Measurements from ENCODE around the gene RSRC1. TPM values are rescaled to one million over a fixed set of nuclear protein-coding genes. Genes with fewer than 3 reads are reported as not detected.

Gene RSRC1
- total RNA-seq, 1 donor from 2014 or later, result 28.5 TPM

DNA sequence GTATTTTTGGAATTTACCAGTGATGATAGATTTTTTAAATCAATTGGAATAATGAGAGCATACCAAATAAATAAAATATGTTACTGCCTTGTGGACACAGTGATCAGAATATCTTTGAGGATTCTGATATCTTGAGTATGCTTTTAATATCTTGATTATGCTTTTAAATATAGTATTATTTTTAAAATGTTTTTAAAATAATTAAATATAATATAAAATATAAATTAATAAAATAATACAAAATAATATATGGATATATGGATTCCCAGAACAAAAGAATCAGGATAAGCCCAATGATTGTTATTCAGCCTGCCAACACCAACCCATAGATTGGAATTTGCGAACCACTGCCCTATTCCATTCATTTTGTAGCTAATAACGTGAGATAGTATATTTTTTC is 369.2 kb downstream of the RSRC1 start:
- no peaks in the 10 kb centered on the region for H3K4me1 ChIP-seq (ENCODE audit: insufficient read depth, low read length)
- H3K9me3 ChIP-seq (ENCODE audit: insufficient read depth, low read depth, low read length), result no peaks in the 10 kb centered on the region
- no peak overlapping the region for H3K4me3 ChIP-seq (ENCODE audit: insufficient read depth, low read depth, low read length)
- no peaks in the 10 kb centered on the region for H3K27me3 ChIP-seq (ENCODE audit: insufficient read depth, low read length)
- H3K27ac ChIP-seq (ENCODE audit: low read depth, low read length), result no peak overlapping the region
- no peak overlapping the region for H2AFZ ChIP-seq (ENCODE audit: low read depth, low read length)
- H3K4me1 Mint-ChIP-seq (ENCODE audit: low read depth, unreplicated experiment), result no peaks in the 10 kb centered on the region
- H4K20me1 ChIP-seq (ENCODE audit: insufficient read depth, low read length), result no peaks in the 10 kb centered on the region
- no peak for FAIRE-seq
- TF ChIP-seq, protein P1, sequence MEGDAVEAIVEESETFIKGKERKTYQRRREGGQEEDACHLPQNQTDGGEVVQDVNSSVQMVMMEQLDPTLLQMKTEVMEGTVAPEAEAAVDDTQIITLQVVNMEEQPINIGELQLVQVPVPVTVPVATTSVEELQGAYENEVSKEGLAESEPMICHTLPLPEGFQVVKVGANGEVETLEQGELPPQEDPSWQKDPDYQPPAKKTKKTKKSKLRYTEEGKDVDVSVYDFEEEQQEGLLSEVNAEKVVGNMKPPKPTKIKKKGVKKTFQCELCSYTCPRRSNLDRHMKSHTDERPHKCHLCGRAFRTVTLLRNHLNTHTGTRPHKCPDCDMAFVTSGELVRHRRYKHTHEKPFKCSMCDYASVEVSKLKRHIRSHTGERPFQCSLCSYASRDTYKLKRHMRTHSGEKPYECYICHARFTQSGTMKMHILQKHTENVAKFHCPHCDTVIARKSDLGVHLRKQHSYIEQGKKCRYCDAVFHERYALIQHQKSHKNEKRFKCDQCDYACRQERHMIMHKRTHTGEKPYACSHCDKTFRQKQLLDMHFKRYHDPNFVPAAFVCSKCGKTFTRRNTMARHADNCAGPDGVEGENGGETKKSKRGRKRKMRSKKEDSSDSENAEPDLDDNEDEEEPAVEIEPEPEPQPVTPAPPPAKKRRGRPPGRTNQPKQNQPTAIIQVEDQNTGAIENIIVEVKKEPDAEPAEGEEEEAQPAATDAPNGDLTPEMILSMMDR (IDR thresholded peaks at IDR 0.05; ENCODE audit: insufficient read depth, low read depth, low read length), result no peak
- no peak for TF ChIP-seq EZH2 (IDR thresholded peaks at IDR 0.05; ENCODE audit: insufficient read depth, low read length)
- H3K36me3 ChIP-seq (ENCODE audit: insufficient read depth, low read length), result no peaks in the 10 kb centered on the region
- H3K9ac ChIP-seq (ENCODE audit: low read length), result no peak overlapping the region
- DNase-seq (ENCODE audit: low read depth), result no peak
- no peaks in the 10 kb centered on the region for H3K9me3 Mint-ChIP-seq (ENCODE audit: unreplicated experiment)
- H3K79me2 ChIP-seq (ENCODE audit: insufficient read depth, low read length), result no peaks in the 10 kb centered on the region
- H3K27me3 Mint-ChIP-seq (ENCODE audit: low read depth, unreplicated experiment), result no peaks in the 10 kb centered on the region
- H3K36me3 Mint-ChIP-seq (ENCODE audit: low read depth, unreplicated experiment), result no peaks in the 10 kb centered on the region
- no peak overlapping the region for H3K4me2 ChIP-seq (ENCODE audit: low read length)
- no peak overlapping the region for H3K27ac Mint-ChIP-seq (ENCODE audit: unreplicated experiment)
- H3K4me3 Mint-ChIP-seq (ENCODE audit: unreplicated experiment), result no peak overlapping the region

DNA sequence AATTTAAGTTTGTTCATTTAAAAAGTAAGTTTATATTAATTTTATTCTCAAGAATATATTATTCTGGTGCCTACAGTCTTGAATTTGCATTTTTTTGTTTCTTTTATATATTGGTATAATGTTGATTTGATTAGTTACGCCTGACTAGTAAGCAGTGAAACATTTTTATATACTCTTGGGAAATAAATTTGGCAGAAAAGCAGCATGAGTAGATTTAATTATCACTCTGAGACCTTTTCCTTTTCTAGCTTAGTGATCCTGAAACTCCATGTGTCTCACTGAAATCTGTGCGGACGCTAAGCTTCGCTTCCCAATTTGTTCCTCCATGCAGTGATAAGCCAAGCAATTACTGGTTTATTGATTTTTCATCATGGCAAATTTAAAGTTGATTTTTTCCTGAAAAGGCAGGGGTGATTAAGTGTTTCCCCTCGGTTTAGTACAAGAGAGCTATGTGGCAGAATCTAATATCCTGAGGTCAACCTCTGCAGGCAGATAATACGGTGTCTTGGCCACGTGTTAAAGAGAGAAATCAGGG is 373.9 kb downstream of the RSRC1 start:
- no peaks in the 10 kb centered on the region for H3K79me2 ChIP-seq (ENCODE audit: insufficient read depth, low read length)
- no peaks in the 10 kb centered on the region for H3K9me3 ChIP-seq (ENCODE audit: insufficient read depth, low read depth, low read length)
- H3K27ac Mint-ChIP-seq (ENCODE audit: unreplicated experiment), result no peak overlapping the region
- H3K27me3 Mint-ChIP-seq (ENCODE audit: low read depth, unreplicated experiment), result no peaks in the 10 kb centered on the region
- TF ChIP-seq EZH2 (IDR thresholded peaks at IDR 0.05; ENCODE audit: insufficient read depth, low read length), result no peak
- TF ChIP-seq, protein P1 (IDR thresholded peaks at IDR 0.05; ENCODE audit: insufficient read depth, low read depth, low read length), result no peak
- H3K27me3 ChIP-seq (ENCODE audit: insufficient read depth, low read length), result no peaks in the 10 kb centered on the region
- no peaks in the 10 kb centered on the region for H3K4me1 ChIP-seq (ENCODE audit: insufficient read depth, low read length)
- no peak overlapping the region for H3K4me3 Mint-ChIP-seq (ENCODE audit: unreplicated experiment)
- H3K36me3 Mint-ChIP-seq (ENCODE audit: low read depth, unreplicated experiment), result no peaks in the 10 kb centered on the region
- DNase-seq (ENCODE audit: low read depth) (no peak), FAIRE-seq (no peak)
- no peak overlapping the region for H2AFZ ChIP-seq (ENCODE audit: low read depth, low read length)
- H3K4me3 ChIP-seq (ENCODE audit: insufficient read depth, low read depth, low read length), result no peak overlapping the region
- H3K27ac ChIP-seq (ENCODE audit: low read depth, low read length), result no peak overlapping the region
- no peaks in the 10 kb centered on the region for H4K20me1 ChIP-seq (ENCODE audit: insufficient read depth, low read length)
- H3K36me3 ChIP-seq (ENCODE audit: insufficient read depth, low read length), result no peaks in the 10 kb centered on the region
- no peaks in the 10 kb centered on the region for H3K9me3 Mint-ChIP-seq (ENCODE audit: unreplicated experiment)
- H3K9ac ChIP-seq (ENCODE audit: low read length), result no peak overlapping the region
- H3K4me2 ChIP-seq (ENCODE audit: low read length), result no peak overlapping the region
- H3K4me1 Mint-ChIP-seq (ENCODE audit: low read depth, unreplicated experiment), result peaks cover 4% of the 10 kb centered on the region

DNA sequence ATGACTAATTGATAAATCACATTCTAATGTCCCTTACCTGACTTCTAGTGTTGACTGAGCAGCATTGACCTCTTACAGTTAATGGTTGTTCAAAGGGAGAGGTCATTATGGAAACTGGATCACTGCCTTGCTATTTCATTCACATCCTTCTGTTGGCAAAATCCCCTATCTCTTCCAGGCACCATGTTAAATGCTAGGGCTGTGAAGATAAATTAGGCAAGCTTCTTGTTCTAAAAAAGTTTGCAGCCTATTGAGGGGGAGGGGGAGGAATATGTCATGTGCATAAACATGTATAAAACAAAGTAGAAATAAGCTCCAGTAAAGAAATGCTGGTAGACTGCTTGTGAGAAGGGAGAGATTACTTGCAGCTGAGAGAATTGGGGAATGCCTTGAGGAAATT is 376.3 kb downstream of the RSRC1 start:
- Histone ChIP-seq H3K9ac (ENCODE audit: low read length) (no peak overlapping the region), H3K79me2 (ENCODE audit: insufficient read depth, low read length) (no peaks in the 10 kb centered on the region), H3K27me3 (ENCODE audit: insufficient read depth, low read length) (no peaks in the 10 kb centered on the region), H4K20me1 (ENCODE audit: insufficient read depth, low read length) (no peaks in the 10 kb centered on the region), H3K36me3 (ENCODE audit: insufficient read depth, low read length) (no peaks in the 10 kb centered on the region), H3K9me3 (ENCODE audit: insufficient read depth, low read depth, low read length) (no peaks in the 10 kb centered on the region), H3K4me3 (ENCODE audit: insufficient read depth, low read depth, low read length) (no peak overlapping the region), H3K27ac (ENCODE audit: low read depth, low read length) (no peak overlapping the region), H3K4me1 (ENCODE audit: insufficient read depth, low read length) (no peaks in the 10 kb centered on the region), H3K4me2 (ENCODE audit: low read length) (no peak overlapping the region), H2AFZ (ENCODE audit: low read depth, low read length) (no peak overlapping the region)
- TF ChIP-seq, protein P1 (IDR thresholded peaks at IDR 0.05; ENCODE audit: insufficient read depth, low read depth, low read length), result no peak
- TF ChIP-seq EZH2 (IDR thresholded peaks at IDR 0.05; ENCODE audit: insufficient read depth, low read length), result no peak
- peaks cover 4% of the 10 kb centered on the region for H3K4me1 Mint-ChIP-seq (ENCODE audit: low read depth, unreplicated experiment)
- no peaks in the 10 kb centered on the region for H3K36me3 Mint-ChIP-seq (ENCODE audit: low read depth, unreplicated experiment)
- no peaks in the 10 kb centered on the region for H3K9me3 Mint-ChIP-seq (ENCODE audit: unreplicated experiment)
- H3K4me3 Mint-ChIP-seq (ENCODE audit: unreplicated experiment), result no peak overlapping the region
- H3K27me3 Mint-ChIP-seq (ENCODE audit: low read depth, unreplicated experiment), result no peaks in the 10 kb centered on the region
- FAIRE-seq (no peak), DNase-seq (ENCODE audit: low read depth) (no peak)
- H3K27ac Mint-ChIP-seq (ENCODE audit: unreplicated experiment), result no peak overlapping the region

Data from astrocyte (in vitro differentiated cells and primary cell).